CD4-positive, alpha-beta T cell (primary cell): ENCODE measurements around the gene EEIG1. TPM values are rescaled to one million over a fixed set of nuclear protein-coding genes. Genes with fewer than 3 reads are reported as not detected.

Experiments
- ATAC-seq: fragments of 200-7000 bp; cut with Tn5 transposase; one replicate; pipeline ENCODE4 v1.10.0; 2022; ENCODE audit warnings: mild to moderate bottlenecking; ENCODE audit not compliant: poor library complexity
- CTCF ChIA-PET: fragments of 350-600 bp; sonication (Branson Sonifier 250); formaldehyde crosslinking; loops from one replicate; lab custom pipeline; 2021; ENCODE audit warnings: antibody characterized with exemption, inconsistent platforms; lab: Charles Lee
- POLR2A ChIA-PET: fragments of 350-600 bp; sonication (Branson Sonifier 250); formaldehyde crosslinking; loops from one replicate; lab custom pipeline; 2021; ENCODE audit warnings: antibody characterized with exemption, inconsistent platforms; lab: Charles Lee
- DNase-seq, 14 experiments: peaks; one replicate each; pipeline ENCODE4 v3.0.0-alpha.2; 2013 to 2020; ENCODE audit warnings: mixed read lengths in 2 of 14
- H3K27ac ChIP-seq, 2 donors: one replicate each; pipeline versions ENCODE4 v1.5.1 to v1.7.0; 2013; ENCODE audit warnings: low read length in 2 of 2, low read depth in 1 of 2, mild to moderate bottlenecking in 1 of 2
- H3K27me3 ChIP-seq, 2 experiments: 1 replicate in 1 of 2; 2 replicates in 1 of 2; pipeline versions ENCODE4 v1.6.1 to v1.7.0; 2013; ENCODE audit warnings: low read length in 2 of 2, control low read depth in 1 of 2, mild to moderate bottlenecking in 1 of 2, moderate library complexity in 1 of 2; ENCODE audit not compliant: insufficient read depth in 2 of 2, control insufficient read depth in 1 of 2
- H3K36me3 ChIP-seq: one replicate; pipeline ENCODE4 v1.6.1; 2013; ENCODE audit warnings: low read length, control low read depth; ENCODE audit not compliant: insufficient read depth
- H3K4me1 ChIP-seq: one replicate; pipeline ENCODE4 v1.6.1; 2013; ENCODE audit warnings: low read length, control low read depth; ENCODE audit not compliant: insufficient read depth
- H3K4me3 ChIP-seq: one replicate; pipeline ENCODE4 v1.5.1; 2013; ENCODE audit warnings: mild to moderate bottlenecking, low read length, moderate library complexity
- H3K9me3 ChIP-seq, 2 experiments: 1 replicate in 1 of 2; 2 replicates in 1 of 2; pipeline versions ENCODE4 v1.6.1 to v1.7.0; 2013; ENCODE audit warnings: low read length in 2 of 2, mild to moderate bottlenecking in 2 of 2, control low read depth in 1 of 2, moderate library complexity in 1 of 2; ENCODE audit not compliant: control insufficient read depth in 1 of 2, insufficient read depth in 1 of 2
- H3K27ac Mint-ChIP-seq: one replicate; pipeline ENCODE4 v1.8.0; 2020; ENCODE audit warnings: mixed read lengths
- H3K27me3 Mint-ChIP-seq: one replicate; pipeline ENCODE4 v1.8.0; 2021; ENCODE audit warnings: mixed read lengths
- H3K36me3 Mint-ChIP-seq: one replicate; pipeline ENCODE4 v1.8.0; 2021; ENCODE audit warnings: low read depth, mixed read lengths
- H3K4me1 Mint-ChIP-seq: one replicate; pipeline ENCODE4 v1.8.0; 2021; ENCODE audit warnings: low read depth, mixed read lengths
- H3K4me3 Mint-ChIP-seq: one replicate; pipeline ENCODE4 v1.8.0; 2020; ENCODE audit warnings: mild to moderate bottlenecking, mixed read lengths
- H3K9me3 Mint-ChIP-seq: one replicate; pipeline ENCODE4 v1.8.0; 2020; ENCODE audit warnings: mixed read lengths
- intact Hi-C, 2 experiments: fragments of 100-400 bp; cut with DNase I in 1 of 2; cut with micrococcal nuclease in 1 of 2; formaldehyde crosslinking; loops; one replicate each; pipeline versions ENCODE4 v1.15.1 to v1.9.0; 2023 to 2025; cut with DNase I, micrococcal nuclease
- total RNA-seq, 174 experiments: library from RNA in 2 of 174; stranded (reverse) in 2 of 174; gene quantifications; one replicate each; pipeline ENCODE4 v1.2.3 and lab custom pipeline; 2021 to 2026
- TF ChIP-seq, protein P1 (sequence below): fragments of 200-600 bp; IDR thresholded peaks from one replicate; pipeline ENCODE4 v1.8.0; 2022; ENCODE audit warnings: antibody characterized with exemption, mild to moderate bottlenecking

EEIG1 gene
- total RNA-seq, 2 experiments from 2014 or later = 440 to 463 TPM

DNA sequence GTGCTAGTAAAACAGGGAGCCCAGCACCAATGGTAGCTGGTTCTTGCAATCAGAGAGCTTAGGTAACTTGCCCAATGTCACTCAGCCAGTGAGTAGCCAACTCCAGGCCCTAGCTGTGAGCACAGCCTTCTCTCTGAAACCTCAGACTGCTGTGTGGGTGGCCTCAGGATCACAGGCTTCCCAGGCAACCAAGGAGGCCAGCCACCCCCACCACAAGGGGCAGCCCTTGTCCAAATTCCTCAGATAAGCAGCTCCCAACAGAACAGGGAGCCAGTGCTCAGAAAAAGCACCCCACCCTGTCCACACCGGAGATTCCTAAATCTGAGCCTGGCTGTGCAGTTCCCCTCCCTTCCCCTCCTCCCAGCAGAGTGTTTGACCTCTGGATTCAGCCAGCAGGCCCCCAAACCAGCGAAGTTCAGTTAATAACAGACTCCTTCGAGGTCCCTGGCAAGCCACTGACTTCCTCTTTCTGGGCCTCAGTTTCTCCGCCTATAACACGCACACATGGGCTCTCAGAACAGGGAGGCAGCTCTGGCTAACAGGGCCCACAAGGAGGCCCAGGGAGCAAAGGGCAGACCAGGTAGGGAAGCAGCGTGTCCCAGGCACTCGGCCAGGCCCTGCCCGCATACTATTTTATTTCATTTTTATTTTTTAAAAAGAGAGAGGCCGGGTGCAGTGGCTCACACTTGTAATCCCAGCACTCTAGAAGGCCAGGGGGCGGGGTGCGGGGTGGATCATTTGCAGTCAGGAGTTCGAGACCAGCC, 2.7 kb downstream of the EEIG1 start:
- Mint-ChIP-seq H3K4me3 (peak overlapping the region; percentile 91), H3K4me1 (peaks cover 59% of the 10 kb centered on the region), H3K27ac (peak overlapping the region; percentile 97), H3K27me3 (no peaks in the 10 kb centered on the region), H3K9me3 (no peaks in the 10 kb centered on the region), H3K36me3 (peaks cover 72% of the 10 kb centered on the region)
- peaks cover 71% of the 10 kb centered on the region for H3K4me1 ChIP-seq
- POLR2A ChIA-PET = interaction anchor here (0.7 to 34.9 kb wide), 11 partner anchors 9 to 95 kb away, joined by 3 to 1020 read pairs (median 4); partner anchors contain the start of genes NAIF1, PIP5KL1 and SLC25A25
- H3K9me3 ChIP-seq = no peaks in the 10 kb centered on the region
- CTCF ChIA-PET = interaction anchor here (0.7 to 4.0 kb wide), 8 partner anchors 8 to 57 kb away, joined by 3 to 24 read pairs (median 4); no protein-coding TSS in a partner anchor
- DNase-seq (peak in 3 of 14 experiments; percentile 25 to 36 (median 34)), ATAC-seq (no peak)
- peak overlapping the region; percentile 73 to 96 for H3K27ac ChIP-seq
- intact Hi-C loops = loop anchor here in 1 of 2 experiments (2.0 kb wide), 1 partner anchor 21 kb away; no protein-coding TSS in a partner anchor
- H3K36me3 ChIP-seq = peaks cover 40% of the 10 kb centered on the region
- peak overlapping the region; percentile 67 for H3K4me3 ChIP-seq
- TF ChIP-seq, protein P1, sequence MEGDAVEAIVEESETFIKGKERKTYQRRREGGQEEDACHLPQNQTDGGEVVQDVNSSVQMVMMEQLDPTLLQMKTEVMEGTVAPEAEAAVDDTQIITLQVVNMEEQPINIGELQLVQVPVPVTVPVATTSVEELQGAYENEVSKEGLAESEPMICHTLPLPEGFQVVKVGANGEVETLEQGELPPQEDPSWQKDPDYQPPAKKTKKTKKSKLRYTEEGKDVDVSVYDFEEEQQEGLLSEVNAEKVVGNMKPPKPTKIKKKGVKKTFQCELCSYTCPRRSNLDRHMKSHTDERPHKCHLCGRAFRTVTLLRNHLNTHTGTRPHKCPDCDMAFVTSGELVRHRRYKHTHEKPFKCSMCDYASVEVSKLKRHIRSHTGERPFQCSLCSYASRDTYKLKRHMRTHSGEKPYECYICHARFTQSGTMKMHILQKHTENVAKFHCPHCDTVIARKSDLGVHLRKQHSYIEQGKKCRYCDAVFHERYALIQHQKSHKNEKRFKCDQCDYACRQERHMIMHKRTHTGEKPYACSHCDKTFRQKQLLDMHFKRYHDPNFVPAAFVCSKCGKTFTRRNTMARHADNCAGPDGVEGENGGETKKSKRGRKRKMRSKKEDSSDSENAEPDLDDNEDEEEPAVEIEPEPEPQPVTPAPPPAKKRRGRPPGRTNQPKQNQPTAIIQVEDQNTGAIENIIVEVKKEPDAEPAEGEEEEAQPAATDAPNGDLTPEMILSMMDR = no peak
- no peaks in the 10 kb centered on the region for H3K27me3 ChIP-seq

DNA sequence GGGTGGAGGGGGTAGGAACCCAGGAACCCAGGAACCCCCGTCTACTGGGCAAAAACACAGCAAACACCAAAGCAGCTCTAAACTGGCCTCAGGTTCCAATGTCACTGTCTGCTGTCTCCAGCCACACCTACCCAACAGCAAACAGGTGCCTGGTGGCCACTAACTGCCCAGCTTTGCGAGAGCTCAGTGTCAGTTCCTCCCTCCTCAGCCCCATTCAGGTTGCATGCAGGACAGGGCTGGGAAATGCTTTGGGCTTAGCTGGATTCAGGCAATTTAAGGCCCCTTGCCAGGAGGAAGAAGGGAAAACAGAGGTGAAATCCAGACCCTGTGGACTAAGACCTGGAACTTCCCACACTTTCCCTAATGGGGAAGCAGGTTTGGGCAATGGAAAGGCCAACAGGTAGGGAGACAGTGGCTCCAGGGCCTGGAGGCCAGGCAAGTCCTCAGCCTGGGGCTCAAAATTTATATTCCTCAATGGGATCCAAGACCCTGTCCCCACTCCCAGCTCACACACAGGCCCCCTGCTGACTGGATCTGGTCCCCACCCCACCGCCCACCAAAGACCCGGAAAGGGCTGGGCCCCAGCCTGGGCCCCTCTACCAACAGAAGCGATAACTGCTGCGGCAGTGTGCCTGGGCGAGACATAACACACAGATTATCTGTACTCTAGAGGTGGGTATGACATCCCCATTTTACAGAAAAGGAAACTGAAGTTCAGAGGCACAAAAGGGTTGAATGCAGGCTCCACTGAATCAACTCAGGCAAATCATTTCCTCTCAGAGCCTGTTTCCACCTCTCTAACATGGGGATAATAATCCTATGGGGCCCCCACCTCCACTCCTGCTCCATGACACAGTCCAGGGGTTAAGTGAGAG, 3.5 kb downstream of the EEIG1 start:
- no peaks in the 10 kb centered on the region for H3K27me3 Mint-ChIP-seq
- peak in 2 of 14 experiments; percentile 29 to 48 for DNase-seq
- peaks cover 71% of the 10 kb centered on the region for H3K4me1 ChIP-seq

More for the DNA sequence above, 3.5 kb downstream of the EEIG1 start:
- ChIA-PET POLR2A (interaction anchor here (0.6 to 34.9 kb wide), 10 partner anchors 8 to 138 kb away, joined by 3 to 1020 read pairs (median 4); partner anchors contain the start of genes NAIF1 and PIP5KL1), CTCF (interaction anchor here (0.7 to 4.0 kb wide), 7 partner anchors 21 to 57 kb away, joined by 3 to 24 read pairs (median 4); no protein-coding TSS in a partner anchor)
- Mint-ChIP-seq H3K4me3 (peak overlapping the region; percentile 91), H3K9me3 (no peaks in the 10 kb centered on the region), H3K27ac (peak overlapping the region; percentile 97), H3K36me3 (peaks cover 80% of the 10 kb centered on the region), H3K4me1 (peaks cover 59% of the 10 kb centered on the region)
- peaks cover 44% of the 10 kb centered on the region for H3K36me3 ChIP-seq
- H3K27me3 ChIP-seq = no peaks in the 10 kb centered on the region
- peak overlapping the region; percentile 67 for H3K4me3 ChIP-seq
- H3K9me3 ChIP-seq = no peaks in the 10 kb centered on the region
- no peak for ATAC-seq
- peak overlapping the region; percentile 73 to 96 for H3K27ac ChIP-seq
- intact Hi-C loops = loop anchor here in 1 of 2 experiments (2.0 kb wide), 1 partner anchor 20 kb away; no protein-coding TSS in a partner anchor
- TF ChIP-seq, protein P1 = no peak
